HCT116 (cell line): Measurements from ENCODE around the gene VRK3. TPM values are rescaled to one million over a fixed set of nuclear protein-coding genes. Genes with fewer than 3 reads are reported as not detected.

ENCODE experiments used
- ATAC-seq: fragments of 200-7000 bp; cut with Tn5 transposase; 2 replicates; pipeline ENCODE4 v1.9.1; 2020; ENCODE audit warnings: mild to moderate bottlenecking, moderate library complexity
- BruUV-seq: library from RNA; stranded (reverse); fragments of 400-500 nt; replicated peaks from 2 replicates; lab custom pipeline; 2021; lab: Mats Ljungman, UMichigan
- CTCF ChIA-PET: fragments of 300-600 bp; sonication (Branson Sonifier 250); formaldehyde crosslinking; loops from one replicate; lab custom pipeline; 2021; ENCODE audit warnings: antibody characterized with exemption; lab: Charles Lee
- POLR2A ChIA-PET: fragments of 300-600, 350-600 bp; sonication (Branson Sonifier 250); formaldehyde crosslinking; loops from one replicate; lab custom pipeline; 2021; ENCODE audit warnings: antibody characterized with exemption; lab: Charles Lee
- RAD21 ChIA-PET, 2 experiments: fragments of 300-600 bp; sonication (Branson Sonifier 250); formaldehyde crosslinking; loops; one replicate each; lab custom pipeline; 2023; ENCODE audit warnings: low total read pairs in 2 of 2; ENCODE audit not compliant: uncharacterized antibody in 2 of 2, unreplicated experiment in 2 of 2, low non-redundant PET in 1 of 2; lab: Charles Lee
- DNase-seq: peaks from one replicate; pipeline ENCODE4 v3.0.0-alpha.2; 2010; ENCODE audit warnings: low read depth, low spot score
- H2AFZ ChIP-seq: fragments of 200-600 bp; shearing (Covaris generic), sonication (generic); 2 replicates; pipeline ENCODE4 v1.6.1; 2017; ENCODE audit warnings: low read depth, mixed run types, mixed read lengths, antibody characterized with exemption, low read length; ENCODE audit not compliant: poor library complexity, severe bottlenecking
- H3K27ac ChIP-seq: 2 replicates; pipeline ENCODE4 v1.5.1; 2012; ENCODE audit warnings: low read depth, low read length
- H3K27me3 ChIP-seq: fragments of 200-600 bp; sonication (generic); 2 replicates; pipeline ENCODE4 v1.6.1; 2016; ENCODE audit warnings: mixed run types, low read length, mixed read lengths; ENCODE audit not compliant: insufficient read depth
- H3K36me3 ChIP-seq, 2 experiments: fragments of 200-500 bp in 1 of 2; fragments of 200-600 bp in 1 of 2; sonication (Bioruptor generic) in 1 of 2; sonication (generic) in 1 of 2; 2 replicates each; pipeline versions ENCODE4 v1.5.1 to v1.6.1; 2014 to 2016; ENCODE audit warnings: low read length in 2 of 2, inconsistent platforms in 1 of 2, mixed read lengths in 1 of 2, mixed run types in 1 of 2; ENCODE audit not compliant: insufficient read depth in 2 of 2, control insufficient read depth in 1 of 2
- H3K4me1 ChIP-seq, 2 experiments: fragments of 200-600 bp in 1 of 2; sonication (generic) in 1 of 2; 2 replicates each; pipeline versions ENCODE4 v1.5.1 to v1.6.1; 2012 to 2017; ENCODE audit warnings: low read length in 2 of 2, inconsistent platforms in 1 of 2, mild to moderate bottlenecking in 1 of 2, mixed read lengths in 1 of 2, mixed run types in 1 of 2, moderate library complexity in 1 of 2; ENCODE audit not compliant: insufficient read depth in 2 of 2, control insufficient read depth in 1 of 2
- H3K4me2 ChIP-seq: fragments of 200-600 bp; sonication (generic); 2 replicates; pipeline ENCODE4 v1.6.1; 2017; ENCODE audit warnings: mixed run types, low read length, mixed read lengths
- H3K4me3 ChIP-seq, 2 experiments: fragments of 200-600 bp in 1 of 2; sonication (generic) in 1 of 2; replicated peaks in 1 of 2; 2 replicates each; pipeline ENCODE4 v1.5.1; 2011 to 2016; ENCODE audit warnings: low read length in 2 of 2, control low read depth in 1 of 2, low read depth in 1 of 2, mild to moderate bottlenecking in 1 of 2, mixed read lengths in 1 of 2, mixed run types in 1 of 2
- H3K79me2 ChIP-seq: fragments of 200-600 bp; sonication (generic); 2 replicates; pipeline ENCODE4 v1.6.1; 2017; ENCODE audit warnings: mild to moderate bottlenecking, mixed run types, low read length, moderate library complexity, mixed read lengths; ENCODE audit not compliant: insufficient read depth
- H3K9ac ChIP-seq: fragments of 200-600 bp; sonication (generic); 2 replicates; pipeline ENCODE4 v1.6.1; 2016; ENCODE audit warnings: low read length, mixed read lengths
- H3K9me2 ChIP-seq: fragments of 200-600 bp; sonication (generic), shearing (Covaris generic); 2 replicates; pipeline ENCODE4 v1.6.1; 2017; ENCODE audit warnings: mixed run types, mild to moderate bottlenecking, moderate library complexity; ENCODE audit not compliant: insufficient read depth
- H3K9me3 ChIP-seq, 2 experiments: fragments of 200-500 bp in 1 of 2; fragments of 200-600 bp in 1 of 2; sonication (Bioruptor generic) in 1 of 2; sonication (generic) in 1 of 2; 2 replicates each; pipeline ENCODE4 v1.6.1; 2014 to 2017; ENCODE audit warnings: low read length in 2 of 2, mixed read lengths in 2 of 2, inconsistent platforms in 1 of 2, low read depth in 1 of 2, mild to moderate bottlenecking in 1 of 2, mixed run types in 1 of 2, moderate library complexity in 1 of 2; ENCODE audit not compliant: control insufficient read depth in 1 of 2, insufficient read depth in 1 of 2
- H4K20me1 ChIP-seq: fragments of 200-600 bp; sonication (generic), shearing (Covaris generic); 2 replicates; pipeline ENCODE4 v1.6.1; 2017; ENCODE audit warnings: mixed run types, mild to moderate bottlenecking, moderate library complexity; ENCODE audit not compliant: insufficient read depth
- CEBPB ChIP-seq: IDR thresholded peaks from 2 replicates; pipeline ENCODE4 v1.6.1; 2012; ENCODE audit warnings: low read depth
- ELF1 ChIP-seq: IDR thresholded peaks from 2 replicates; pipeline ENCODE4 v1.6.1; 2012; ENCODE audit warnings: low read depth, borderline replicate concordance
- FOSL1 ChIP-seq: IDR thresholded peaks from 2 replicates; pipeline ENCODE4 v1.6.1; 2012; ENCODE audit warnings: low read depth
- JUND ChIP-seq: IDR thresholded peaks from 2 replicates; pipeline ENCODE4 v1.6.1; 2012
- POLR2A ChIP-seq: IDR thresholded peaks from 2 replicates; pipeline ENCODE4 v1.7.0; 2011; ENCODE audit warnings: borderline replicate concordance; ENCODE audit not compliant: insufficient read depth, insufficient read length; ENCODE audit errors: extremely low read depth
- POLR2AphosphoS5 ChIP-seq: IDR thresholded peaks from 2 replicates; pipeline ENCODE4 v1.6.1; 2011; ENCODE audit warnings: mild to moderate bottlenecking, low read depth, low read length, moderate library complexity
- RAD21 ChIP-seq: IDR thresholded peaks from 2 replicates; pipeline ENCODE4 v1.6.1; 2012; ENCODE audit warnings: low read depth, mild to moderate bottlenecking
- SP1 ChIP-seq: IDR thresholded peaks from 2 replicates; pipeline ENCODE4 v1.6.1; 2012; ENCODE audit warnings: low read depth
- YY1 ChIP-seq: IDR thresholded peaks from 2 replicates; pipeline ENCODE4 v1.6.1; 2011; ENCODE audit warnings: low read length, low read depth, moderate library complexity, mild to moderate bottlenecking; ENCODE audit not compliant: insufficient replicate concordance; ENCODE audit errors: extremely low read depth
- ZFX ChIP-seq: fragments of 450-650 bp; IDR thresholded peaks from 2 replicates; pipeline ENCODE4 v1.6.1; 2017
- ZNF274 ChIP-seq: fragments of 200-500 bp; sonication (Bioruptor generic); IDR thresholded peaks from 2 replicates; pipeline ENCODE4 v1.6.1; 2014; ENCODE audit warnings: mild to moderate bottlenecking, low read depth, low read length, inconsistent platforms
- intact Hi-C: fragments of 100-400 bp; cut with micrococcal nuclease; formaldehyde crosslinking; loops from 2 replicates; pipeline ENCODE4 v1.10.0; 2022
- total RNA-seq: library from RNA; stranded (reverse); gene quantifications from one replicate; pipeline ENCODE4 v1.2.1, GENCODE V29; 2021; ENCODE audit not compliant: unreplicated experiment
- TF ChIP-seq, protein P1 (sequence below), 3 experiments: fragments of 200-600 bp in 1 of 3; sonication (generic) in 1 of 3; IDR thresholded peaks in 2 of 3; conservative IDR thresholded peaks in 1 of 3; 2 replicates each; pipeline ENCODE4 v1.5.1; 2012 to 2017; ENCODE audit warnings: low read depth in 2 of 3, low read length in 2 of 3, antibody characterized with exemption in 1 of 3, borderline replicate concordance in 1 of 3, control low read depth in 1 of 3, mild to moderate bottlenecking in 1 of 3, mixed read lengths in 1 of 3, mixed run types in 1 of 3, moderate library complexity in 1 of 3; ENCODE audit not compliant: insufficient read depth in 1 of 3
- TF ChIP-seq, protein P2 (sequence below): IDR thresholded peaks from 2 replicates; pipeline ENCODE4 v1.6.1; 2012
- TF ChIP-seq, protein P3 (sequence below): IDR thresholded peaks from 2 replicates; pipeline ENCODE4 v1.6.1; 2012

VRK3 gene
- total RNA-seq, 1 experiment from 2014 or later = 44.0 TPM

DNA sequence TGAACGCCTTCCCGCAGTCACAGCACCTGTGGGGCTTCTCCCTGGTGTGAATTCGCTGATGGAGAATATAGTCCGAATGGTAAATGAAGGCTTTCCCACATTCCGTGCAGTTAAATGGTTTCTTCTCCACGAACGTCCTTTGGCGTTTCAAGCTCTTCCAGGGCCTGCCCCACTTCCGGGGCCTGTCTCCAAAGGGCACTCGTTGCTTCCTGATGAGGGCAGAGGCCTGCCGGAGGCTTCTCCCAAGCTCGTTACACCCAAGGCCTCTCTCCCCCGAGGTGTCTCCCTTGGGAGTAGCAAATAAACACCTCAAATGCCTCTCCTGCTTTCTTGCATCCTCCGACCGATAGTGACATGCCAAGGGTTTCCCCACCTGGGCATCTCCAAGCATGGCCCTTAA lies 34.9 kb upstream of the VRK3 start:
- no peak for DNase-seq
- H3K27me3 ChIP-seq = no peaks in the 10 kb centered on the region
- H3K27ac ChIP-seq = no peak overlapping the region
- CTCF ChIA-PET = no interaction called here
- no peak for ATAC-seq
- no peak overlapping the region for H3K4me2 ChIP-seq
- no peak overlapping the region for H2AFZ ChIP-seq
- intact Hi-C loops = no loop called here
- RAD21 ChIA-PET = no interaction called here
- H3K4me3 ChIP-seq = no peak overlapping the region
- no peaks in the 10 kb centered on the region for H3K4me1 ChIP-seq
- H3K36me3 ChIP-seq = no peaks in the 10 kb centered on the region
- TF ChIP-seq YY1 (no peak), FOSL1 (no peak), ZNF274 (no peak), POLR2AphosphoS5 (no peak), CEBPB (no peak), JUND (no peak), ZFX (no peak), RAD21 (no peak), ELF1 (no peak), POLR2A (no peak), SP1 (no peak)
- TF ChIP-seq, protein P1, sequence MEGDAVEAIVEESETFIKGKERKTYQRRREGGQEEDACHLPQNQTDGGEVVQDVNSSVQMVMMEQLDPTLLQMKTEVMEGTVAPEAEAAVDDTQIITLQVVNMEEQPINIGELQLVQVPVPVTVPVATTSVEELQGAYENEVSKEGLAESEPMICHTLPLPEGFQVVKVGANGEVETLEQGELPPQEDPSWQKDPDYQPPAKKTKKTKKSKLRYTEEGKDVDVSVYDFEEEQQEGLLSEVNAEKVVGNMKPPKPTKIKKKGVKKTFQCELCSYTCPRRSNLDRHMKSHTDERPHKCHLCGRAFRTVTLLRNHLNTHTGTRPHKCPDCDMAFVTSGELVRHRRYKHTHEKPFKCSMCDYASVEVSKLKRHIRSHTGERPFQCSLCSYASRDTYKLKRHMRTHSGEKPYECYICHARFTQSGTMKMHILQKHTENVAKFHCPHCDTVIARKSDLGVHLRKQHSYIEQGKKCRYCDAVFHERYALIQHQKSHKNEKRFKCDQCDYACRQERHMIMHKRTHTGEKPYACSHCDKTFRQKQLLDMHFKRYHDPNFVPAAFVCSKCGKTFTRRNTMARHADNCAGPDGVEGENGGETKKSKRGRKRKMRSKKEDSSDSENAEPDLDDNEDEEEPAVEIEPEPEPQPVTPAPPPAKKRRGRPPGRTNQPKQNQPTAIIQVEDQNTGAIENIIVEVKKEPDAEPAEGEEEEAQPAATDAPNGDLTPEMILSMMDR (IDR thresholded peaks at IDR 0.05 in 2 of 3, conservative IDR thresholded peaks at IDR 0.05 in 1 of 3; ENCODE audit: borderline replicate concordance in 1 of 3, insufficient read depth in 1 of 3, low read depth in 2 of 3, low read length in 2 of 3) = no peak
- TF ChIP-seq, protein P2, sequence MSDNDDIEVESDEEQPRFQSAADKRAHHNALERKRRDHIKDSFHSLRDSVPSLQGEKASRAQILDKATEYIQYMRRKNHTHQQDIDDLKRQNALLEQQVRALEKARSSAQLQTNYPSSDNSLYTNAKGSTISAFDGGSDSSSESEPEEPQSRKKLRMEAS = no peak
- TF ChIP-seq, protein P3, sequence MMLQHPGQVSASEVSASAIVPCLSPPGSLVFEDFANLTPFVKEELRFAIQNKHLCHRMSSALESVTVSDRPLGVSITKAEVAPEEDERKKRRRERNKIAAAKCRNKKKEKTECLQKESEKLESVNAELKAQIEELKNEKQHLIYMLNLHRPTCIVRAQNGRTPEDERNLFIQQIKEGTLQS = no peak
- H4K20me1 ChIP-seq = no peaks in the 10 kb centered on the region
- H3K9me2 ChIP-seq = no peaks in the 10 kb centered on the region
- no peak overlapping the region for H3K9ac ChIP-seq
- BruUV-seq = no TSS peak
- H3K79me2 ChIP-seq = no peaks in the 10 kb centered on the region
- POLR2A ChIA-PET = no interaction called here
- H3K9me3 ChIP-seq = peaks cover 24 to 25% of the 10 kb centered on the region in 2 experiments; a peak in 2 of 4 replicates
